ENCODE results near the gene DIAPH3. TPM values are rescaled to one million over a fixed set of nuclear protein-coding genes. Genes with fewer than 3 reads are reported as not detected.

The DIAPH3 gene
- total and polyA plus RNA-seq, 2 of the 8 experiments (the other 6 are each of a cell fraction or from before 2014, with no cell fraction given) = 8.0 to 30.8 TPM

DNA sequence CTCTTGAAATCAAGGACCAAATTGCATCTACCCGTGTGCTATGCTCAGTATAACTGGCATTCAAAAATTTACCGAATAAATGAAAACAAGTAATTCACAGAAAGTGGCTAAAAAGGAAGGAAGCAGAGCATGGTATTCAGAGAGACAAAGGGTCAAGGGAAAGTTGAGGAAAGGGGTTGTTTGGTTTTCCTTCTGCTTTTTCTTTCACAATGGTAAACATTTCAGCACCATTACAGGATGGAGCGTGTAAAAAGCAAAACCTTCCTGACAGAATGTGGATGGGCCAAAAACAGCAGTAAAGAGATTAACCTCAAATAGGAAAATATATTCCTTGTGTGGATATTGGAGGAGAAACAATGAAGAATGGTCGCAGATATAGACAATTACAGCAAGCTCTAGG lies 14.8 kb downstream of the DIAPH3 start (continued):
- no peak for TF ChIP-seq BACH1 (IDR thresholded peaks at IDR 0.05; ENCODE audit: low read length)

DNA sequence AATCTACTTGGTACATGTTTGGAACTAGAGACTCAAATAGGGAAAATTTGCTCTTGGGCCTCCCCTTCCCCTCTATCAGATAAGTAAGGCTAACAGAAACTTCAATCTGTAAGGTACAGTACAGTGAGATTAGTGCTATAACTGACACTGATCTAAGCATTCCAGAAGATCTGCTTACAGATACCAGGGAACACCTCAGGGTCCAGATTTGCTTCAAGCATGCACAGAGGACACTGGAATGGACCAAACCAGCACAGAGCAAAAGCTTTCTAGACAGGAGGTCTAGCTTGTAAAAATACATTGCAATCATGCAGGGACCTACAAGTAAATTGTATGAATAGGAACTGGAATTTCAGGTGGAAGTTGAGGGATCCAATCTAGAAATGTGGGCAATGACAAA lies 16.4 kb downstream of the DIAPH3 start:
- H4K20me1 ChIP-seq (replicated peaks in 1 of 2; ENCODE audit: control insufficient read depth in 1 of 2, insufficient read depth in 2 of 2, low read length in 2 of 2) = peaks cover 2 to 6% of the 10 kb centered on the region in 2 experiments
- TF ChIP-seq RBBP5 (IDR thresholded peaks at IDR 0.05; ENCODE audit: borderline replicate concordance, low read depth, low read length) (no peak), CBX8 (IDR thresholded peaks at IDR 0.05; ENCODE audit: borderline replicate concordance, low read depth, low read length) (no peak), YY1 (IDR thresholded peaks at IDR 0.05; ENCODE audit: low read depth, low read length) (no peak)
- TF ChIP-seq, protein P1, sequence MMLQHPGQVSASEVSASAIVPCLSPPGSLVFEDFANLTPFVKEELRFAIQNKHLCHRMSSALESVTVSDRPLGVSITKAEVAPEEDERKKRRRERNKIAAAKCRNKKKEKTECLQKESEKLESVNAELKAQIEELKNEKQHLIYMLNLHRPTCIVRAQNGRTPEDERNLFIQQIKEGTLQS (IDR thresholded peaks at IDR 0.05; ENCODE audit: insufficient read depth, low read depth, low read length) = no peak
- H2BK12ac ChIP-seq (ENCODE audit: low read depth, low read length) = no peak overlapping the region
- no peak overlapping the region for H3K56ac ChIP-seq (replicated peaks; ENCODE audit: insufficient read length, low read depth, low read length)
- H3K36me3 ChIP-seq (ENCODE audit: control insufficient read depth in 2 of 4, insufficient read depth in 4 of 4, low read length in 3 of 4) = no peaks in the 10 kb centered on the region; a peak in 1 of 8 replicates
- H3K4ac ChIP-seq (replicated peaks; ENCODE audit: insufficient read length, low read depth, low read length) = no peak overlapping the region
- no peak overlapping the region for H3K23ac ChIP-seq (ENCODE audit: insufficient read length)
- H3K4me2 ChIP-seq (ENCODE audit: insufficient read depth in 1 of 2, low read depth in 2 of 2, low read length in 2 of 2) = no peak overlapping the region
- no peak overlapping the region for H2AK5ac ChIP-seq (ENCODE audit: low read depth, low read length)
- no peak overlapping the region for H2BK20ac ChIP-seq (ENCODE audit: low read length)
- peaks cover 8% of the 10 kb centered on the region; the same call in 1 of the 2 replicates for H3K79me1 ChIP-seq (ENCODE audit: low read depth, low read length)
- no peaks in the 10 kb centered on the region for H3K9me3 ChIP-seq (ENCODE audit: insufficient read depth in 2 of 2, low read depth in 1 of 2, low read length in 1 of 2)
- H3K4me1 ChIP-seq (replicated peaks in 1 of 4; ENCODE audit: control insufficient read depth in 3 of 4, insufficient read depth in 4 of 4, low read length in 3 of 4) = peaks cover 0 to 21% (median 3%) of the 10 kb centered on the region in 4 experiments; a peak in 3 of 7 replicates
- H3K14ac ChIP-seq (ENCODE audit: insufficient read length) = no peak overlapping the region
- H3K18ac ChIP-seq (ENCODE audit: extremely low read depth, low read length) = no peak overlapping the region
- no peak overlapping the region for H2BK15ac ChIP-seq (ENCODE audit: low read length)
- no peak overlapping the region for H2BK120ac ChIP-seq (replicated peaks; ENCODE audit: low read depth, low read length)
- CTCF ChIA-PET (ENCODE audit: partially characterized antibody) = interaction anchor here (0.9 kb wide), 1 partner anchor 12 kb away, joined by 3 read pairs; no protein-coding TSS in a partner anchor
- no peak overlapping the region for H4K91ac ChIP-seq (replicated peaks; ENCODE audit: insufficient read length, low read length)
- H3K27ac ChIP-seq (ENCODE audit: low read depth, low read length) = no peak overlapping the region
- FAIRE-seq (no peak), DNase-seq (ENCODE audit: low read depth in 1 of 2, low spot score in 2 of 2) (no peak)
- no peak overlapping the region for H2AFZ ChIP-seq (ENCODE audit: low read length)
- POLR2A ChIA-PET (ENCODE audit: partially characterized antibody) = interaction anchor here (0.9 kb wide), 2 partner anchors 8 to 12 kb away, joined by 3 read pairs; no protein-coding TSS in a partner anchor
- no peak overlapping the region for H4K5ac ChIP-seq (ENCODE audit: insufficient read length, low read depth, low read length)
- no peaks in the 10 kb centered on the region for H3K27me3 ChIP-seq (replicated peaks in 1 of 4; ENCODE audit: control insufficient read depth in 3 of 4, extremely low read depth in 1 of 4, insufficient read depth in 3 of 4, low read length in 3 of 4)
- H4K8ac ChIP-seq (ENCODE audit: extremely low read depth, insufficient read depth, low read length) = no peak overlapping the region
- H3K79me2 ChIP-seq (ENCODE audit: control insufficient read depth in 1 of 2, insufficient read depth in 2 of 2, low read length in 2 of 2) = peaks cover 17 to 94% of the 10 kb centered on the region in 2 experiments
- H3K23me2 ChIP-seq (ENCODE audit: low read depth, low read length) = no peaks in the 10 kb centered on the region
- no peak overlapping the region for H2BK5ac ChIP-seq (ENCODE audit: low read depth, low read length)
- H3K9ac ChIP-seq (replicated peaks in 1 of 4; ENCODE audit: extremely low read depth in 1 of 4, low read depth in 3 of 4, low read length in 3 of 4) = no peak overlapping the region
- no peak overlapping the region for H3K4me3 ChIP-seq (ENCODE audit: extremely low read depth in 1 of 4, insufficient read depth in 2 of 4, low read depth in 3 of 4, low read length in 4 of 4)

All from H1 (cell line).